Neural cell (in vitro differentiated cells): ENCODE measurements around the gene GTF2IRD1.
"Not testable (repeated sequence)": the region's sequence is repeated elsewhere in the genome, so short reads cannot be mapped to it uniquely, and the experiment has no call there.

ENCODE experiments used
- EP300 ChIP-seq: fragments of 450-650 bp; conservative IDR thresholded peaks from 2 replicates; pipeline ENCODE4 v1.6.1; 2014; ENCODE audit warnings: antibody characterized with exemption, mild to moderate bottlenecking, moderate library complexity; ENCODE audit not compliant: poor library complexity, severe bottlenecking
- EZH2 ChIP-seq: fragments of 200-600, 300-800 bp; shearing (Covaris generic), sonication (generic); IDR thresholded peaks from 2 replicates; pipeline ENCODE4 v1.6.1; 2014; ENCODE audit warnings: antibody characterized with exemption, low read length, borderline replicate concordance, mild to moderate bottlenecking; ENCODE audit not compliant: insufficient read depth, poor library complexity, severe bottlenecking
- MXI1 ChIP-seq: fragments of 450-650 bp; conservative IDR thresholded peaks from 2 replicates; pipeline ENCODE4 v1.6.1; 2014; ENCODE audit warnings: antibody characterized with exemption, mild to moderate bottlenecking; ENCODE audit not compliant: poor library complexity, severe bottlenecking
- POLR2AphosphoS5 ChIP-seq: IDR thresholded peaks from 2 replicates; pipeline ENCODE4 v1.6.1; 2012
- RAD21 ChIP-seq: fragments of 450-650 bp; conservative IDR thresholded peaks from 2 replicates; pipeline ENCODE4 v1.6.1; 2014; ENCODE audit warnings: antibody characterized with exemption, mild to moderate bottlenecking, moderate library complexity
- SMC3 ChIP-seq: fragments of 450-650 bp; conservative IDR thresholded peaks from 2 replicates; pipeline ENCODE4 v1.6.1; 2014; ENCODE audit warnings: antibody characterized with exemption, mild to moderate bottlenecking, moderate library complexity; ENCODE audit not compliant: poor library complexity
- TAF1 ChIP-seq: IDR thresholded peaks from 2 replicates; pipeline ENCODE4 v1.6.1; 2012; ENCODE audit warnings: low read depth
- TF ChIP-seq, protein P1 (sequence below): fragments of 450-650 bp; IDR thresholded peaks from 2 replicates; pipeline ENCODE4 v1.5.1; 2014; ENCODE audit warnings: antibody characterized with exemption, mild to moderate bottlenecking, moderate library complexity; ENCODE audit not compliant: poor library complexity, severe bottlenecking
- TF ChIP-seq, protein P2 (sequence below): IDR thresholded peaks from 2 replicates; pipeline ENCODE4 v1.6.1; 2012; ENCODE audit warnings: borderline replicate concordance

DNA sequence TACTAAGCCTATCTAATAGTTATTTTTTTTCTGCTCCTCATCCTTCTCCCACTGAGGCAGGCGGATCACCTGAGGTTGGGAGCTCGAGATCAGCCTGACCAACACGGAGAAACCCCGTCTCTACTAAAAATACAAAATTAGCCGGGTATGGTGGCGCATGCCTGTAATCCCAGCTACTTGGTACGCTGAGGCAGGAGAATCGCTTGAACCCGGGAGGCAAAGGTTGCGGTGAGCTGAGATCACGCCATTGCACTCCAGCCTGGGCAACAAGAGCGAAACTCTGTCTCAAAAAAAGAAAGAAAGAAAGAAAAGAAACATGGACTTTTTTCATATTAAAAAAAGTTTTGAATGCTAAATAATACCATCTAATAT lies 197.4 kb downstream of the GTF2IRD1 start:
- TF ChIP-seq TAF1, EP300, EZH2, POLR2AphosphoS5, MXI1, RAD21, SMC3: not testable (repeated sequence)
- TF ChIP-seq, protein P1, sequence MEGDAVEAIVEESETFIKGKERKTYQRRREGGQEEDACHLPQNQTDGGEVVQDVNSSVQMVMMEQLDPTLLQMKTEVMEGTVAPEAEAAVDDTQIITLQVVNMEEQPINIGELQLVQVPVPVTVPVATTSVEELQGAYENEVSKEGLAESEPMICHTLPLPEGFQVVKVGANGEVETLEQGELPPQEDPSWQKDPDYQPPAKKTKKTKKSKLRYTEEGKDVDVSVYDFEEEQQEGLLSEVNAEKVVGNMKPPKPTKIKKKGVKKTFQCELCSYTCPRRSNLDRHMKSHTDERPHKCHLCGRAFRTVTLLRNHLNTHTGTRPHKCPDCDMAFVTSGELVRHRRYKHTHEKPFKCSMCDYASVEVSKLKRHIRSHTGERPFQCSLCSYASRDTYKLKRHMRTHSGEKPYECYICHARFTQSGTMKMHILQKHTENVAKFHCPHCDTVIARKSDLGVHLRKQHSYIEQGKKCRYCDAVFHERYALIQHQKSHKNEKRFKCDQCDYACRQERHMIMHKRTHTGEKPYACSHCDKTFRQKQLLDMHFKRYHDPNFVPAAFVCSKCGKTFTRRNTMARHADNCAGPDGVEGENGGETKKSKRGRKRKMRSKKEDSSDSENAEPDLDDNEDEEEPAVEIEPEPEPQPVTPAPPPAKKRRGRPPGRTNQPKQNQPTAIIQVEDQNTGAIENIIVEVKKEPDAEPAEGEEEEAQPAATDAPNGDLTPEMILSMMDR, result not testable (repeated sequence)
- TF ChIP-seq, protein P2, sequence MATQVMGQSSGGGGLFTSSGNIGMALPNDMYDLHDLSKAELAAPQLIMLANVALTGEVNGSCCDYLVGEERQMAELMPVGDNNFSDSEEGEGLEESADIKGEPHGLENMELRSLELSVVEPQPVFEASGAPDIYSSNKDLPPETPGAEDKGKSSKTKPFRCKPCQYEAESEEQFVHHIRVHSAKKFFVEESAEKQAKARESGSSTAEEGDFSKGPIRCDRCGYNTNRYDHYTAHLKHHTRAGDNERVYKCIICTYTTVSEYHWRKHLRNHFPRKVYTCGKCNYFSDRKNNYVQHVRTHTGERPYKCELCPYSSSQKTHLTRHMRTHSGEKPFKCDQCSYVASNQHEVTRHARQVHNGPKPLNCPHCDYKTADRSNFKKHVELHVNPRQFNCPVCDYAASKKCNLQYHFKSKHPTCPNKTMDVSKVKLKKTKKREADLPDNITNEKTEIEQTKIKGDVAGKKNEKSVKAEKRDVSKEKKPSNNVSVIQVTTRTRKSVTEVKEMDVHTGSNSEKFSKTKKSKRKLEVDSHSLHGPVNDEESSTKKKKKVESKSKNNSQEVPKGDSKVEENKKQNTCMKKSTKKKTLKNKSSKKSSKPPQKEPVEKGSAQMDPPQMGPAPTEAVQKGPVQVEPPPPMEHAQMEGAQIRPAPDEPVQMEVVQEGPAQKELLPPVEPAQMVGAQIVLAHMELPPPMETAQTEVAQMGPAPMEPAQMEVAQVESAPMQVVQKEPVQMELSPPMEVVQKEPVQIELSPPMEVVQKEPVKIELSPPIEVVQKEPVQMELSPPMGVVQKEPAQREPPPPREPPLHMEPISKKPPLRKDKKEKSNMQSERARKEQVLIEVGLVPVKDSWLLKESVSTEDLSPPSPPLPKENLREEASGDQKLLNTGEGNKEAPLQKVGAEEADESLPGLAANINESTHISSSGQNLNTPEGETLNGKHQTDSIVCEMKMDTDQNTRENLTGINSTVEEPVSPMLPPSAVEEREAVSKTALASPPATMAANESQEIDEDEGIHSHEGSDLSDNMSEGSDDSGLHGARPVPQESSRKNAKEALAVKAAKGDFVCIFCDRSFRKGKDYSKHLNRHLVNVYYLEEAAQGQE, result not testable (repeated sequence)
